Endothelial cell of umbilical vein (primary cell): ENCODE measurements around the gene OR52K2. TPM values are rescaled to one million over a fixed set of nuclear protein-coding genes. Genes with fewer than 3 reads are reported as not detected.

Source experiments
- BruUV-seq: library from RNA; stranded (reverse); fragments of 400-500 nt; replicated peaks from 2 replicates; lab custom pipeline; 2021; lab: Mats Ljungman, UMichigan
- CTCF ChIA-PET: fragments of 300-600, 350-600 bp; sonication (Branson Sonifier 250); formaldehyde crosslinking; loops from one replicate; lab custom pipeline; 2021; ENCODE audit warnings: antibody characterized with exemption, inconsistent platforms; lab: Charles Lee
- POLR2A ChIA-PET: fragments of 300-600, 350-600 bp; sonication (Branson Sonifier 250); formaldehyde crosslinking; loops from one replicate; lab custom pipeline; 2021; ENCODE audit warnings: antibody characterized with exemption, inconsistent platforms; lab: Charles Lee
- DNase-seq: peaks from one replicate; pipeline ENCODE4 v3.0.0-alpha.2; 2011; ENCODE audit warnings: low read depth, low spot score
- FAIRE-seq: peaks from 2 replicates; lab custom pipeline; 2011; peaks lifted over from hg19 to GRCh38; lab: Jason Lieb, UNC
- H2AFZ ChIP-seq: 2 replicates; pipeline ENCODE4 v1.6.0; 2012; ENCODE audit warnings: low read depth, low read length, control low read depth, inconsistent platforms
- H3K27ac ChIP-seq: 2 replicates; pipeline ENCODE4 v1.5.1; 2011; ENCODE audit warnings: low read depth, mild to moderate bottlenecking, control low read depth, low read length, moderate library complexity; ENCODE audit not compliant: insufficient read depth
- H3K27me3 ChIP-seq, 2 experiments: 2 replicates each; pipeline versions ENCODE4 v1.6.0 to v1.6.1; 2011; ENCODE audit warnings: low read length in 2 of 2, mixed read lengths in 1 of 2; ENCODE audit not compliant: control insufficient read depth in 2 of 2, insufficient read depth in 2 of 2
- H3K36me3 ChIP-seq, 2 experiments: 2 replicates in 1 of 2; 3 replicates in 1 of 2; pipeline ENCODE4 v1.5.1; 2011; ENCODE audit warnings: low read length in 2 of 2, mild to moderate bottlenecking in 1 of 2, moderate library complexity in 1 of 2; ENCODE audit not compliant: control insufficient read depth in 2 of 2, insufficient read depth in 2 of 2; ENCODE audit errors: extremely low read depth in 1 of 2
- H3K4me1 ChIP-seq: 3 replicates; pipeline ENCODE4 v1.5.1; 2011; ENCODE audit warnings: mild to moderate bottlenecking, low read length; ENCODE audit not compliant: control insufficient read depth, insufficient read depth; ENCODE audit errors: extremely low read depth
- H3K4me2 ChIP-seq: 2 replicates; pipeline ENCODE4 v1.6.1; 2011; ENCODE audit warnings: low read length, control low read depth, mixed read lengths; ENCODE audit not compliant: insufficient read depth
- H3K4me3 ChIP-seq, 3 experiments: fragments of 200-600 bp in 1 of 3; sonication (generic), shearing (Covaris generic) in 1 of 3; replicated peaks in 1 of 3; 2 replicates each; pipeline ENCODE4 v1.5.1; 2011 to 2016; ENCODE audit warnings: control low read depth in 3 of 3, low read length in 3 of 3, mild to moderate bottlenecking in 2 of 3, inconsistent platforms in 1 of 3, low read depth in 1 of 3, moderate library complexity in 1 of 3; ENCODE audit not compliant: insufficient read depth in 1 of 3
- H3K79me2 ChIP-seq: 2 replicates; pipeline ENCODE4 v1.6.0; 2012; ENCODE audit warnings: low read length, inconsistent platforms; ENCODE audit not compliant: control insufficient read depth, insufficient read depth
- H3K9ac ChIP-seq: replicated peaks from 2 replicates; pipeline ENCODE3; 2011; ENCODE audit warnings: low read length, control low read depth; ENCODE audit not compliant: insufficient read depth; ENCODE audit errors: extremely low read depth
- H3K9me1 ChIP-seq: replicated peaks from 3 replicates; pipeline ENCODE4 v1.6.0; 2011; ENCODE audit warnings: mild to moderate bottlenecking, low read length; ENCODE audit not compliant: control insufficient read depth, insufficient read depth; ENCODE audit errors: extremely low read depth
- H3K9me3 ChIP-seq: replicated peaks from 2 replicates; pipeline ENCODE4 v1.5.1; 2012; ENCODE audit warnings: low read length, inconsistent platforms; ENCODE audit not compliant: control insufficient read depth, insufficient read depth
- H4K20me1 ChIP-seq: replicated peaks from 2 replicates; pipeline ENCODE3; 2011; ENCODE audit warnings: mild to moderate bottlenecking, low read length; ENCODE audit not compliant: control insufficient read depth, insufficient read depth; ENCODE audit errors: extremely low read depth
- CTCF ChIP-seq, 2 donors: IDR thresholded peaks; 1 replicate in 1 of 2; 2 replicates in 1 of 2; pipeline ENCODE4 v1.5.1; 2011; ENCODE audit warnings: low read length in 2 of 2, mild to moderate bottlenecking in 2 of 2, moderate library complexity in 2 of 2, control low read depth in 1 of 2, inconsistent platforms in 1 of 2, low read depth in 1 of 2; ENCODE audit not compliant: insufficient read depth in 1 of 2; ENCODE audit errors: extremely low read depth in 1 of 2
- EZH2 ChIP-seq: IDR thresholded peaks from 2 replicates; pipeline ENCODE4 v1.6.1; 2012; ENCODE audit warnings: borderline replicate concordance, low read depth, mild to moderate bottlenecking, moderate library complexity, low read length, inconsistent platforms; ENCODE audit not compliant: severe bottlenecking
- FOS ChIP-seq: IDR thresholded peaks from 2 replicates; pipeline ENCODE4 v1.6.1; 2011; ENCODE audit warnings: mild to moderate bottlenecking, low read length, moderate library complexity, borderline replicate concordance; ENCODE audit not compliant: insufficient read depth
- GATA2 ChIP-seq: IDR thresholded peaks from 2 replicates; pipeline ENCODE4 v1.7.0; 2011; ENCODE audit warnings: low read depth, mild to moderate bottlenecking, moderate library complexity, mixed read lengths, low read length; ENCODE audit not compliant: insufficient read length, insufficient read depth
- JUN ChIP-seq: IDR thresholded peaks from 2 replicates; pipeline ENCODE4 v1.6.1; 2011; ENCODE audit warnings: borderline replicate concordance, low read depth; ENCODE audit not compliant: insufficient read length, insufficient read depth
- MAX ChIP-seq: IDR thresholded peaks from 2 replicates; pipeline ENCODE4 v1.6.1; 2011; ENCODE audit not compliant: insufficient read depth, insufficient read length
- MYC ChIP-seq: IDR thresholded peaks from one replicate; pipeline ENCODE4 v1.6.1; 2011; ENCODE audit warnings: mild to moderate bottlenecking, low read depth, low read length
- POLR2A ChIP-seq: IDR thresholded peaks from 2 replicates; pipeline ENCODE4 v1.6.1; 2012; ENCODE audit warnings: low read depth, mild to moderate bottlenecking, control low read depth, low read length
- POLR2AphosphoS5 ChIP-seq: IDR thresholded peaks from 2 replicates; pipeline ENCODE4 v1.6.1; 2012; ENCODE audit warnings: low read depth, mild to moderate bottlenecking, control low read depth, low read length, moderate library complexity; ENCODE audit not compliant: insufficient read depth
- dilution Hi-C: fragments of 300-500 bp; cut with MboI; formaldehyde crosslinking; loops from one replicate; pipeline ENCODE4 v1.15.0; 2019; ENCODE audit warnings: low sequenced_read_pairs; ENCODE audit not compliant: extremely low pct_ligation_motif_present
- intact Hi-C: fragments of 100-400 bp; cut with micrococcal nuclease; formaldehyde crosslinking; loops from one replicate; pipeline ENCODE4 v1.10.0; 2022
- polyA plus RNA-seq, 4 experiments: library from polyadenylated mRNA; depleted of rRNA in 3 of 4; stranded (reverse) in 3 of 4; unstranded in 1 of 4; fragments of >200 nt; gene quantifications; 2 replicates each; pipeline versions ENCODE4 v1.2.1 to v1.2.3, GENCODE V29; 2011 to 2012; ENCODE audit warnings: missing spikeins in 1 of 4
- total RNA-seq: library from RNA; stranded (reverse); gene quantifications from 2 replicates; pipeline ENCODE4 v1.2.3, GENCODE V29; 2021

The OR52K2 gene
- total and polyA plus RNA-seq, 2 donors (not counting 3 experiments of a cell fraction or from before 2014, with no cell fraction given) = not detected

GRCh38 chr11:4495986-4496385 lies 46.9 kb downstream of the OR52K2 start:
- TF ChIP-seq JUN = no peak
- TF ChIP-seq EZH2 = no peak
- TF ChIP-seq CTCF (IDR thresholded peaks at IDR 0.05; ENCODE audit: extremely low read depth in 1 of 2, insufficient read depth in 1 of 2, low read depth in 1 of 2, low read length in 2 of 2) = no peak
- no peak for TF ChIP-seq MAX
- no peak for TF ChIP-seq MYC
- TF ChIP-seq GATA2 = no peak
- TF ChIP-seq FOS = no peak
- TF ChIP-seq POLR2AphosphoS5 = no peak
- no peak for TF ChIP-seq POLR2A
- Histone ChIP-seq H2AFZ (no peak overlapping the region), H3K9ac (no peak overlapping the region), H3K79me2 (no peaks in the 10 kb centered on the region), H3K4me2 (no peak overlapping the region), H3K9me3 (no peaks in the 10 kb centered on the region), H4K20me1 (no peaks in the 10 kb centered on the region), H3K4me3 (no peak overlapping the region), H3K9me1 (no peaks in the 10 kb centered on the region), H3K36me3 (no peaks in the 10 kb centered on the region), H3K27ac (no peak overlapping the region), H3K27me3 (peaks cover 18 to 23% of the 10 kb centered on the region in 2 experiments), H3K4me1 (no peaks in the 10 kb centered on the region)
- dilution Hi-C loops = no loop called here
- intact Hi-C loops = no loop called here
- no TSS peak for BruUV-seq
- FAIRE-seq (no peak), DNase-seq (no peak)
- CTCF ChIA-PET = interaction anchor here (3.5 to 5.7 kb wide), 2 partner anchors 43 to 311 kb away, joined by 16 to 255 read pairs; no protein-coding TSS in a partner anchor
- POLR2A ChIA-PET = no interaction called here
